Measurements from ENCODE around the gene KIAA0232.
"Not testable (repeated sequence)": the region's sequence is repeated elsewhere in the genome, so short reads cannot be mapped to it uniquely, and the experiment has no call there.

Gene KIAA0232

DNA sequence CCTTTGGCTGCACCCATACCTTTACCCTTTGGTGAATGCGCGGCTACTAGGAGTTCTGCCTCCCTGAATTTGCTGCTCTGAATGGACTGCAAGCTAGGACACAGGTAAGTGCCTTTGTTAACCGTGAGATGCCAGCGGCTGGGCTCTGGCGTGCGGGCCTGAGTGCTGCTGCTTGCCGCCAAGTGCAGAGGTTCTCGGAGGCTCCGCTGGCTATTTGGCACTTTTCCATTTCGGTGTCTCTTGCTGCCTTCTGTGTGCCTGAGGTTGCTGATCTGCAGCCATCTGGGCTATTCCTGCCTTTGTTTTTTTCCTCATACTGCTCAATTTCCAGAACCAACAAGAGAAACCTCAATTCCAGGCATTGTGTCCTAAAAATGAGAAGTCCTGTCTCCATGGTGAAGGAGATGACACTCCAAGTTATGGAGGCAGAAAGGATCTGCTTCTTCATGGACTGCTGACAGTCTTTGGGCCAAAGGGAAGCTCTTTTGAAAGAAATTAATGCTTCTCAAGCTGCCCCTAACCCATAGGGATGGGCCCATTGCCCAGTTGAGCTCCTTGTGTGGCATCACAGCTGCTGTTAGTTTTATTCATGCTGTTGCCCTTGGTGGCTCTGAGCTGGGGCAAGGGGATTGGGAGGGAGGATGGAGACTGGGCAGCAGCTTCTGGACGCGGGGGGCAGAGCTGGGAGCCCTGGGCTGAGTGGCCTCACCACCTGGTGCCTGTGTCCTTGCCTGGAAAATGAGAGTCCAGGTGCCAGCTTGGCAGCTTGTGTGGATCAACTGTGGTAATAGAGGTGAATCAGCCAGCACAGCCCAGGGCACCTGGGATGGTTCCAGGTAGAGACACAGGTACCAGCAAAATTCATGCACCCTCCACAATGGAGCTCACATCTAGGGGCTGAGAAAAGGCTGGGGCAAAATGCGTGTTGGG lies 123.3 kb downstream of the KIAA0232 start:
- DNase-seq = no peak

DNA sequence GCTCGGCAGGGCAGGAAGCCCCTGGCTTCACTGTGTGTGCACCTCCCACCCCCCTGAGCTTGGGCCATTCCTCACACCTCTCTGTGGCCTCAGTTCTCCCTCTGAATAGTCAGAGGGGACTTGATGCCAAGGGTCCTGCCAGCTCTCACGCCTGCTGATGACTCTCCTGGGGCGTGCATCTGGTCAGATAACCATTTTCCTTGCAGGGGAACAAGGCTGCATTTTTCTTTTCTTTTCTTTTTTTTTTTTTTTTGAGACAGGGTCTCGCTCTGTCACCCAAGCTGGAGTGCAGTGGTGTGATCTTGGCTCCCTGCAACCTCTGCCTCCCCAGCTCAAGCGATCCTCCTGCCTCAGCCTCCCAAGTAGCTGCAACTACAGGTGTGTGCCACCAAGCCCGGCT lies 124.0 kb downstream of the KIAA0232 start:
- DNase-seq = not testable (repeated sequence)

DNA sequence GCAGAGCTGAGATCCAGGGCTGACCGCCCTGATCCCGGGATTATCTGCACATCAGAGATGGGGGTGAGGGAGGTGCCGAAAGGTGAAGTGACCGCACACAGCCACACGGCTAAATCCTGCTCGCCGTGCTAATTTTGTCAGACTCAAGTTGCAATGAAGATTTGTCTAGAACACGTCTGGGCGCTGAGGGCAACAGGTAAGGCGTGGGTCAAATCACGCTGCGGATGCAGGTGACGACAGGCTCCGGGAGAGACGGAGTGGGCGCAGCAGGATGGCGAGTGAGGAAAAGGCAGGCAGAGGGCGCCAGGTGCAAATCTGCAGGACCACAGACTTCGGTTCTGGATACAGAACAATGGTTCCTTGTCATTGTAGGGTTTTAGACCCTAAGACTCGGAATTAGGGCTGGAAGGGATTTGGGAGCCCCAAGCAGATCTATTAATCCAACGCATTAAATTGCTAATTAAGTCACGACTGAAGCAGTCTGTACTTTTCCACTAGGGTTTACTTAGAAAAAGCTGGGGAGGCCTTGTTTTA lies 125.2 kb downstream of the KIAA0232 start:
- peak in 1 of 2 donors; percentile 21 for DNase-seq

DNA sequence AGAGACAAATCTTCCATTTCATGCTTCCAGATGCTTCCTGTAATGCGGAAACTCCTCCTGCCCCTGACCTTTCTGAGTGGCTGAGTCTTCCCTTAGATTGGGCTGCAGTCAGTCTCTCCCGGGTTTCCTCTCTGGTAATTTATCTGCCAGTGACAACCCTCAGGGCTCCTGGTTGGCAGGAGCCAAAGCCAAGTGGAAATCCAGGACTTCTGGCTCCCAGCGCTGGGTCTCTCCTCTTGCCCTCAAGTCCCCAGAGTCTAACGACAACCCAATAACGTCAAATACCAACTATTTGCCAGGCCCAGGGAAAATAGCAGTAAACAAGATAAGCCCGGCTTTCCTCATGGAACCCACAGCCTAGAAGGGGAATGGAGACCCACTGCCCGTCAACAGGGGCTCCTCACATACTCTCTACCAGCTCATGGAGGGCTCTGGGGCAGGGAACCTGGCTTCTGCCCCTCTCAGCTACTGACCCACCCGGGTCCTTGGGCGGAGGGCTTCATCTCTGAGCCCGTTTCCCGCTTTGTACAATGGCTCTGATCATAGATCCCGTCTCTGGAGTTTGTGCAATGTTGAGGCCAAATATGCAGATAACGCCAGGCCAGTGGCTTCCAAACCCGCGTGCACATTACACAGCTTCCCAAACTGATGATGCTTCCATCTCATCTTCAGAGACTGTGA lies 126.0 kb downstream of the KIAA0232 start:
- no peak for DNase-seq

DNA sequence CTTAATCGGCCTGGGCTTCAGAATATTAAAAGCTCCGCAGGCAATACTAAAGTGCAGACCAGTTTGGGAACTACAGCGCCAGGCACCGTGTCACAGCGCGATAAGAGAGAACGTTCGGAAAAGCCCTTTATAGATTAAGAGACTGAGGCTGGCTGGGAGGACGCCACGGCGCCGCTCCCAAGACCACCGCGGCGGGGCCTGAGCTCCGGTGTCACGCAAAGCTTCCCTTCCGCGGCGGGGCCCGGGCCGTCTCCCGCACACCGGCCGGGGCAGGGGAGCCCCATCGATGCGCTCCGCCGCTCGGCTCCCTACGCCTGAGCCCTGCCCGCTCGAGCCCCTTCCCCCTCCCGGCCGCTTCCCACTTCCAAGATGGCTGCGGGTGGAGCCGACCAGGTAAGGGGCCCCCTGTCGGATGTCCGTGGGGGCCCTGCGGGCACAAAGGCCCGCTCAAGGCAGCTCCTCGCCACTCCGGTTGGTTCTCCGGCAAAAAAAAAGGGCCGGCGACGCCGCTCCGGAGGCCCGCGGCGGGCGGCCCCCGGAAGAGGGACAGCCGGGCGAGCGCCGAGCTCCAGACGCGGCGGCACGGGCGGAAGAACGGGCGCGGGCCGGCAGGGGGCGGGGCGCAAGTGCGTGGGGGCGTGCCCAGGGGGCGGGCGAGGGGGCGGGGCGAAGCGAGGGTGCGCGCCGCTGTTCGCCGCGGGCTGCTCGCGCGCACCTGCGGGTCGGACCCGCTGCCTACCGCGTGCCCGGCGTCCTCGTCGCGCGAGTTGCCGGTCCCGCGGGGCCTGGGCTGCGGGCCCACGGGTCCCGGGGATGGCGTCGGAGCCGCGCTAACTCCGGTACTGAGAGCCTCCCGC lies 126.8 kb downstream of the KIAA0232 start, which contains the start of gene TBC1D14:
Gene TBC1D14 (plus strand): TSS at position 714 of the 857 bp plus-strand sequence. CDS start 13,564 bp downstream, outside the sequence.
- peak; percentile 86 to 90 for DNase-seq

DNA sequence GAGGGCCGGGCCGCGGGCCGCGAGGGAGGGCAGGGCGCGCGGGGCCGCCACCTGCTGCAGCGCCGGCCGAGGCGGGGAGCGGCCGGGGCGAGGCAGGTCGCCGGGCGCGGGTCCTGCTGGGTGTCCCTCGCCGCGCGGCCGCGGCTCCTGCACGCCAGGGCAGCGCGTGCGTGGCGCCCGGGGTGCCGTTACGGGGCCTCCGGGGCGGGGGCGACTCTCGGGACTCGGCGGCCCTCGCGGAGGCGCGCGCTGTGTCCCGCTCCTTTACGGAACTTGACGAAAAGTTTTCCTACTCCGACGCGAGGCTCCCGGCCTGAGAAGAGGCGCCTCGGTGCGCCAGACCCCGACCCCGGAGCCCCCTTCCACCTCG lies 127.4 kb downstream of the KIAA0232 start:
- peak in 1 of 2 donors; percentile 20 for DNase-seq

DNA sequence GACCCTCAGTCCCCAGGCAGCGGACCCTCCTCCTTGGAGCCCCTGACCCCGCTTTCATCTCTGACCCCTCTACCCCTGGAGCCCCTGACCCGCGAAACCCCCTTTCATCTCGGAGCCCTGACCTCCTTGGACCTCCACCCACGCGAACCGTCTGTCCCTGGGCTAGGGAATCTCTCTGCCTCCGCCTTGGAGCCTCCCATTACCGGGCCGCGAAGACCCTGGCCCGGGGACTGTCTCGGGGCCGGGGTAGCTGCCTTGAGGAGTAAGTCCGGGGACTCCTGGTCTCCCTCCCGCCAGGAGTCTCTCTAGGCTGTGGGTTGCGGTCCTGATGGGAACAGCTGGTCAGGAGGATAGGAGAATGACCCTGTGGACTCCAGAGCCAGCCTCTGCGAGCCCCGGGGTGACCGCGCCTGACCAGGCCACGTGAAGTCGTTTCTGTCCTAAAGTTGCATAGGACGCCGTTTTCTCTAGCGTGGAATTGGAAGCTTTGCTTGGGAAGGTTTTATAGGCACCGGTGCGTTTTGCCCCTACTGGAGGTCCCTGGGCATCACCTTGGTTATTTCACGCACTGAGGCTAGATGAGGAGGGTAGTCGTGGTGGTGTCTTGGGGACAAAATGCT lies 127.9 kb downstream of the KIAA0232 start:
- DNase-seq = peak in 1 of 2 donors; percentile 22

DNA sequence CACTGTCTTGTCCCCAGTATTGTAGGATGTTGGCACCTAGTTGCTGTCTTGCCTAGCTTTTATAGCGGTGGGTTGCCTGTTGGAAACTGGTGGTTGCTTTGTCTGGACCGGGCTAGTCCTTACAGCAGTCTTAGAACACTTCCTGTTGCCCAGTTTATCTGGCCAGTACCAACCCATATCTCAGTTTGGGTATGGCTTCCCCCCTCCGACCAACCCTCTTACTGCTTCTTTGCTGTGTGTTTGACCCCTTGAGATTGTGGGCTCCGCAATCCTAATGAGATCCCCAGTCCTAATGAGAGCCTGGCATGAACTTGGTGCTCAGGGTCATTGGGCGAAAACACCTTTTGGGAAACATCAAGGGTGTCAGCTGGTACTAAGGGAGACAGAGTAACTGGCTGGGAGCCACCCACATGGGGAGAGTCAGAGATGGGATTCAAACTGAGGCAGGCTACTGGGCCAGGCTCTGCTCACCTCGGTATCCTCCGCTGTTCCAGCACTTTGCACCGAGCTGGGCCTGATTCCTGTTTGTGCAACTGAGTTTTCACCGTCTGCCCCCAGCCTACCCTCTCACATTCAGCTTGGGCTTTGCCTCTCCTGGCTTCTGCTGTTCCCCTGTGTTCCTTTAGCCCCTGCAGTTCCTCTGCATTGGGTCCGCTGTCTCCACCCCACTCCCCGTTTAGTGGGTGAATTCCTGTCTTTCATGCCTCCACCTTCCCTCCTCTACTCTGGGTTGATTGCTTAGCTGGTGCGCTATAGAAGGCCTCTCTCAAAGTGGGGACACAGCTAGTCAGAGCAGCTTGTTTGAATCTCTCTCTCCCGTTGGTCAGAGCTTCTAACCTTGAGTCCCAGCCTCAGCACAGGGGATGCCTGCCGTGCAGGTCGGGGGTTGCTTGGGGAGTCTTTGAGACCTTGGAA lies 128.7 kb downstream of the KIAA0232 start:
- DNase-seq = no peak

DNA sequence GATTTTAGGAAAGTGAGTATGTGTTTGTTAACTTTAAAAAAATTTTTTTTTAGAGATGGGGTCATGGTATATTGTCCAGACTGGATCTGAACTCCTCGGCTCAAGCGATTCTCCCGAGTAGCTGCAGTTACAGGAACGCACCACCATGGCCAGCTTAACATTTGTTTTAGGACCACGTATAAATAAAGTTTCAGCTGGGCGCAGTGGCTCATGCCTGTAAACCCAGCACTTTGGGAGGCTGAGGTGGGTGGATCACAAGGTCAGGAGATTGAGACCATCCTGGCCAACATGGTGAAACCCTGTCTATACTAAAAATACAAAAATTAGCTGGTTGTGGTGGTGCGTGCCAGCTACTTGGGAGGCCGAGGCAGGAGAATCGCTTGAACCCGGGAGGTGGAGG lies 129.4 kb downstream of the KIAA0232 start:
- DNase-seq = not testable (repeated sequence)

DNA sequence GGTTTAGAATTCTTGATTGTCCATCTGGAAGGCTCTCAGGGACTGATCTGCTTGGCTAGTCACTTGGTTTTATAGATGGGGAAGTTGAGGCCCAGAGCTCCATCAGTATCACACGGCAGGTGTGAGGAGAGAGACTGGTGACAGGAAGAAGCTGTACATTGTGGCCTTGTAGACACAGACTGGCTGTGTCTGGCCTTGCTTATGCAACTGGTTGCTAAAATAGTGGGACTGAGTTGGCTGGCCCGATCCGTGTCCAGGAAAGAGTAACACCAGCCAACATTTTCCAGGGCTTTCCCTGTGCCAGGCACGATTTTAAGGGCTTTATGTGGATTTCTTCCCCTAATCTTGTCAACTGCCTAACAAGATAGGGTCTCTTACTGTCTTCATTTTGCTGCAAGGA lies 129.9 kb downstream of the KIAA0232 start:
- no peak for DNase-seq

DNA sequence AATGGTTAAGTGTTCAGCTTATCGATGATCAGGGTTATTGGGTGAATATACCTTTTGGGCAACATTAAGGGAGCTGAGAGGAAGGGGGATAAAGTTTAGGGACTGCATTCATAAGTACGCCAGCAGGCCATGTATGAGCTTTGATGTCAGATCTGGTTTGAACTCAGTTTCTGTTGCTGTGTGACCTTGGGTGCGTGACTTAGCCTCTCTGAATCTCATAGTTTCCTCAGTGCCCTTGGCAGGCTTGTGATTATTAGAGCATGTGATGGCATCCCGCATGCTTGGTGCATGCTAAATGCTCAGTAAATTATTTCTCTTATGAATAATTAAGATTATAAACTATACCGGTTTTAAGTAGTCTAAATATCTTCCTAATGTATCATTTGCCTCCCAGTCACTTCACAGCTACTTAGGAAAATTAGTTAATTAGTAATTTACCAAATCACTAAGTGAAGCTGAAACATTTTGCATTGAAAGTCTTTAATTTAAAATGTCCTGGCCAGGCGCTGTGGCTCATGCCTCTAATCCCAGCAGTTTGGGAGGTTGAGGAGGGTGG lies 130.9 kb downstream of the KIAA0232 start:
- DNase-seq = no peak

DNA sequence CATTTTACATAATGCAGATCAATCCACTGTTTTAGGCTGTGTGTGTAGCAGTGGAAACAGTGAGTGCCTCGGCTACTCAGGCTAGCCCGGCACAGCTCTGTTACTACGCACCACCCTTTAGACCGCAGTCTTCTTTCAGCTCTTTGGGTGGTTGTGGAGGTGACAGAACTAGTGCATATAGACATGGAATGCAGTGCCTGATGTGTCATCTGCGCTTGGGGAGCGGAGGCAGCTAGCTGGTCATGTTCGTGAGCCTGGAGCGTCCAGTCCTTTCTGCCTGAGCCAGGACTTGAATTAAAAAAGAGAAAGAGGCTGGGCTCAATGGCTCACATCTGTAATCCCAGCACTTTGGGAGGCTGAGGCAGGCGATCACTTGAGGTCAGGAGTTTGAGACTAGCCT lies 131.9 kb downstream of the KIAA0232 start:
- no peak for DNase-seq

DNA sequence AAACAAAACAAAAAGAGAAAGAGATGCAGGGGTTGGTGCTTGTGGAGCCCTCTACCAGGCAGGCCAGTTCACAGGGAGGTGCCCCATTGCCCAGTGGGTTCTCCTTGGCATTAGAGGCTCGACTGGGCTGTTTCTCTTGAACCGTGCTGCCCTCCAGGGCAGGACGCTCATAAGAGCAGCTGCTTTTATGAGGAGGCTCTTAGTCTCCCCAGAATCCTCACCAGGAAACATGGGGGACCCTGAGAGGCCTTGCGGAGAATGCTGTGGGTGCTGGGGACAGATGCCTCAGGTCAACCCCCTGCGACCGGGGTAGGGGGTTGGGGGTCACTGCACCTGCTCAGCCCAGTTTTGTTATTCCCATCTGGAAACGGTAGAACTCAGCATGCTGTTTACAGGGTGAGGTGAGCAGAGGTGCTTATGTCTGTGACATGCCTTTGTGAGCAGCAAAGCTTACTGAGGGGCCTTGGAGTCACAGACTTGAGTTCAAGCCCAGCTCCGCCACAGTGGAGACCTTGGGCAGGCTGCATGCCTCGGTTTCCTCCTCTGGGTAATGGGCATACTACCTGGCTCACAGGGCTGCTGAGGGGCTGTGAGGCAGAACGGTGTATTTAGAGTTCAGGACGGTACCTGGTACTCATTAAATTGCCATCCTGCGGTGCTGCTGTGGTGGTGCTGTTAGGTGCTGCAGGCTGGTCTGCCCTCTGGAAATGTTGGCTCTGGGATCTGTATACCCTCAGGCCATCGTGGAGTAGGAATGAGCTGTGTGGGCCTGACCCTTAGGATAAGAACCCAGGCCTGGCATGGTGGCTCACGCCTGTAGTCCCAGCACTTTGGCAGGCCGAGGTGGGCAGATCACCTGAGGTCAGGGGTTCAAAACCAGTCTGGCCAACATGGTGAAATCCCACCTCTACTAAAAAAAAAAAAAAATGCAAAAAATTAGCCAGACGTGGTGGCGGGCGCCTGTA lies 132.8 kb downstream of the KIAA0232 start:
- DNase-seq = no peak

DNA sequence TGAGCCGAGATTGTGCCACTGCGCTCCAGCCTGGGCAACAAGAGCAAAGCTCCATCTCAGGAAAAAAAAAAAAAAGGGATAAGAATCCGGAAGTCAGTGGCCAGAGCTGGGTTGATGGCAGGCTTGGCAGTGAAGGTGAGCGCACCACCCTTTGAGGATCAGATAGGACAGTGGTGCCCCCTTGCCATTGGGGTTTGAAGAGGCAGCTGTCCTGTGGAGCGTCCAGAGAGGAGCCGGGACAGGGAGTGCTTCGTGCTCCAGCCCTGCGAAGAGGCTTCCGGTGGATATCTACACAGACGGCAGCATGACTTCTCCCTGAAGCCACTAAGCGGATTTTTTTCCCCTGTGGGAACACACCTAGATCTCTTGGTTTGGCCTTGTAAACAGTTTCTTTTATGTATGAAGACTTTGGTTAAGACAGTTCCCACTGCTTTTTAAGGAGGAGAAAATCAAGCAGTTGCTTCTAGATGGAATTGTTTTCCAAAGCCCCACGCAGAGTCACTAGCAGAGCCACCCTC lies 133.6 kb downstream of the KIAA0232 start:
- DNase-seq = no peak

DNA sequence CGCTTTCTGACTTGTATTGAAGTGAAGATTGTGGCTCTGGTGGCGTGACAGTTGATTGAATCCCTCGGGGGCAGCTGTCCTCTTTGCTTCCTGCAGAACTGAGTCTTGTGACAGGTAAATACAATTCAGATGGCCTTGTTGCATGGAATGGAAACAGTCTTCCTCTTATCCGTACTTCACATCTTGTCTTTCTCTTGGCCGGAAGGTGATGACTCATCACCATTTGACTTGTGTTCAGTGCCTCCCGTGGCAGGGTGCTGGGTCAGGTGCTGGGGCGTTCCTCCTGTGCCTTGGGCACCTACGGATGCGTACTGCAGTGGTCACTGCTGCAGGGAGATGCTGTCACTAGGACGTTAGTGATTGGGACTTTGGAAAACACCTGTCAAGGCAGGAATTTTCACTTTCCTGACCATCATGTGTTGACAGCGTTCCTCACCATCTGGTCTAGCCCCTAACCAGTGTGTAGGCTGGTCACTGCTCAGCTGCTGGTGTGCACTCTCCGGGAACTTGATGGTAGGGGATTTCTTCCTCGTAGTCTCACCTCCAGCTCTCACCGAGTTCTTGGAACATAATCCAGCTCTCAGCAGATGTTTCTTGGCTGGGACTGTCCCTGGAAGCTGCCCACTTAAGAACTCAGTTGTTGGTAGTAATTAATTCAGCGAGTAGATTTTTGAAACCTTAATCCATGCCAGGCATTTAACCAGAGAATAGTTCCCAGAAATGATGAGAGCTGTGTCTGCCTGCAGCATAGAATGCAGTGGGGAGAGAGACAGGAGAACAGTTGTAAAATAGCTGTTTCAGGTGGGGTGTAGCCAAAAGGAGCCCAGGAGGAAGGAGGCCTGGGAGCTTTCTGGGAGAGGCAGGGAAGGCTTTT lies 134.3 kb downstream of the KIAA0232 start:
- peak; percentile 61 to 71 for DNase-seq

DNA sequence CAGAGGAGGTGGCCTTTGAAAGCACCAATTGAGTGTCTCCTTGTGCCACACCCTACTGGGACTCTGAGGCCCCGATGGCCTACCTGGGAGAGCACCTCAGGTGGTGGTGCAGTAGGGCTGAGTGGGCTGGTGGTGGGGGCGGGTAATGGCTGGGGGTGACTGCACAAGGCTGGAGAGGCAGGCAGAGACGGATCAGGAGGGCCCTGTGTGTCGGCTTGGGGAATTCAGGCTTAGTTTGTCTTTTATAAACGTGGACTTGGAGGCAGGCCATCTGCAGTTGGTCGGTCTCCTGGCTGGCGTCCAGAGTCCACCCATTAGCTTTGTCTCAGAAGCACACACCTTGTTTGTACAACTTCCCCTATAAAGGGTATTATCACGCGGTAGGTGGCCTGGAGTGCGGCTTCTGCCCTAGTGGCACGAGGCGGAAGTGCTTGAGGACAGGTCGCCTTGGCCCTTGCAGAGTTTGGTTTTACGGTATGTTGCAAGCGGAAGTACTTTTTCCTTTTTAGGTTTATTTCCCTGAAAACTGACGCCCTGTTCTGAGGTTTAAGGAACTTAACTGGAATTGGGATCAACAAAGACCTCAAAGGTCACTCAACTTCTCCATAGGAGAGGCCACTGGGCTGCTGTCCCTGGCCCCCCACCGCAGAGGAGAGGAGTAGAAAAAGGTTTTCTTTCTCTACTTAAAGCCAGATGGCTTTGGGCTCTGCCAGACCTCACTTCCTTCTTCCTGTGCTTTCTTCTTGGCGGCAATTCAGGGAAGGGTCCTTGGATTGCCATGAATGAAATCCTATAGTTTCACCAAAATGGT lies 135.1 kb downstream of the KIAA0232 start:
- peak; percentile 41 to 76 for DNase-seq

DNA sequence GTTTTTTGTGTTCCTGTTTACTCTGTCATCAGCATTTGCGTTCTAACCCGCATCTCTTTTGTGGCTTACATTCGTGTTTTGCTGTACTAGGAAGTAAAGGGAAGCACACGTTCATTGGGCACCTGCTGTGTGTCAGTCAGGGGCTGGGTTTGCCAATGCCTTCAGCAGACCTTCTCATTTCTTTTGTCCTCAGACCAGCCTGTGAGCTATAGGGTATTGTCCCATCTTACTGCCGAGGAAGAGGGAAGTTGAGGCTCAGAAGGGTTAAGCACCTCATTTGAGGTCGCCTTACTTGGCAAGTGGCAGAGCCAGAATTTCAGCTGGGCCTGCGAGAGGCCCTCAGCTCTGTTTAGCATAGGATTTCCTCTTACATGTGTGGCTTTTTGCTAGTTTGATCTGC lies 135.8 kb downstream of the KIAA0232 start:
- DNase-seq = peak; percentile 20 to 41
